Activated T-helper 2 cell treated with anti-CD3 and anti-CD28 coated beads, Interferon-gamma antibody, Interleukin-2, Interleukin-4, amounts not matched to agents 10 μg/mL and 5 μg/mL and 100 μg/mL, durations not matched to agents 14 hours and 24 hours and 36 hours (primary cell): Measurements from ENCODE around the gene TMEM154. TPM values are rescaled to one million over a fixed set of nuclear protein-coding genes. Genes with fewer than 3 reads are reported as not detected.

Source experiments
- DNase-seq: peaks from one replicate; pipeline ENCODE4 v3.0.0; 2021; ENCODE audit warnings: low spot score
- H3K27ac Mint-ChIP-seq: one replicate; pipeline ENCODE4 v1.8.0; 2021; ENCODE audit warnings: mixed read lengths
- H3K27me3 Mint-ChIP-seq: one replicate; pipeline ENCODE4 v1.8.0; 2021; ENCODE audit warnings: low read depth, mixed read lengths
- H3K36me3 Mint-ChIP-seq: one replicate; pipeline ENCODE4 v1.8.0; 2021; ENCODE audit warnings: low read depth, mixed read lengths
- H3K4me1 Mint-ChIP-seq: one replicate; pipeline ENCODE4 v1.8.0; 2021; ENCODE audit warnings: low read depth, mixed read lengths
- H3K4me3 Mint-ChIP-seq: one replicate; pipeline ENCODE4 v1.8.0; 2021; ENCODE audit warnings: low read depth, mild to moderate bottlenecking, moderate library complexity, mixed read lengths
- H3K9me3 Mint-ChIP-seq: one replicate; pipeline ENCODE4 v1.8.0; 2021; ENCODE audit warnings: mixed read lengths
- intact Hi-C: fragments of 100-400 bp; cut with micrococcal nuclease; formaldehyde crosslinking; loops from one replicate; pipeline ENCODE4 v1.15.1; 2023
- total RNA-seq: library from RNA; stranded (reverse); gene quantifications from 2 replicates; pipeline ENCODE4 v1.2.3, GENCODE V29; 2022

Gene TMEM154
- total RNA-seq, 1 donor from 2014 or later, result 10.3 TPM

GRCh38 chr4:152588869-152589268, 90.9 kb downstream of the TMEM154 start:
- Mint-ChIP-seq H3K27ac (no peak overlapping the region), H3K4me3 (no peak overlapping the region), H3K27me3 (peaks cover 9% of the 10 kb centered on the region), H3K36me3 (no peaks in the 10 kb centered on the region), H3K9me3 (no peaks in the 10 kb centered on the region), H3K4me1 (peaks cover 15% of the 10 kb centered on the region)
- DNase-seq, result no peak
- intact Hi-C loops, result no loop called here

GRCh38 chr4:152587127-152587526, 92.7 kb downstream of the TMEM154 start:
- Mint-ChIP-seq H3K27me3 (peaks cover 15% of the 10 kb centered on the region), H3K4me1 (peaks cover 15% of the 10 kb centered on the region), H3K4me3 (no peak overlapping the region), H3K27ac (no peak overlapping the region), H3K9me3 (no peaks in the 10 kb centered on the region), H3K36me3 (no peaks in the 10 kb centered on the region)
- DNase-seq, result no peak
- intact Hi-C loops, result no loop called here

- no peaks in the 10 kb centered on the region for H3K36me3 Mint-ChIP-seq
Observed at GRCh38 chr4:152586668-152587067, 93.1 kb downstream of the TMEM154 start.

GRCh38 chr4:152585023-152585441, 94.8 kb downstream of the TMEM154 start:
- H3K27ac Mint-ChIP-seq, result peak overlapping the region; percentile 67
- peaks cover 14% of the 10 kb centered on the region for H3K27me3 Mint-ChIP-seq
- no peaks in the 10 kb centered on the region for H3K9me3 Mint-ChIP-seq
- H3K4me1 Mint-ChIP-seq, result peaks cover 6% of the 10 kb centered on the region
- H3K4me3 Mint-ChIP-seq, result peak overlapping the region; percentile 54
- DNase-seq, result no peak
- intact Hi-C loops, result loop anchor here (2.0 kb wide), 1 partner anchor 48 kb away; the partner anchor contains the start of gene FBXW7
- H3K36me3 Mint-ChIP-seq, result no peaks in the 10 kb centered on the region

More at GRCh38 chr4:152586668-152587067, 93.1 kb downstream of the TMEM154 start:
- Mint-ChIP-seq H3K4me1 (peaks cover 13% of the 10 kb centered on the region), H3K27ac (no peak overlapping the region), H3K27me3 (peaks cover 15% of the 10 kb centered on the region), H3K9me3 (no peaks in the 10 kb centered on the region), H3K4me3 (no peak overlapping the region)
- intact Hi-C loops, result no loop called here
- DNase-seq, result no peak

GRCh38 chr4:152581536-152582160, 98.1 kb downstream of the TMEM154 start:
- H3K4me1 Mint-ChIP-seq, result peaks cover 8% of the 10 kb centered on the region
- peaks cover 14% of the 10 kb centered on the region for H3K27me3 Mint-ChIP-seq
- DNase-seq, result no peak
- no peak overlapping the region for H3K4me3 Mint-ChIP-seq
- intact Hi-C loops, result no loop called here
- no peaks in the 10 kb centered on the region for H3K36me3 Mint-ChIP-seq
- no peaks in the 10 kb centered on the region for H3K9me3 Mint-ChIP-seq
- no peak overlapping the region for H3K27ac Mint-ChIP-seq

GRCh38 chr4:152579916-152580315, 99.9 kb downstream of the TMEM154 start:
- no peak for DNase-seq
- H3K36me3 Mint-ChIP-seq, result no peaks in the 10 kb centered on the region
- no peaks in the 10 kb centered on the region for H3K9me3 Mint-ChIP-seq
- H3K4me3 Mint-ChIP-seq, result no peak overlapping the region
- intact Hi-C loops, result no loop called here
- no peak overlapping the region for H3K27ac Mint-ChIP-seq
- peaks cover 4% of the 10 kb centered on the region for H3K4me1 Mint-ChIP-seq
- peaks cover 19% of the 10 kb centered on the region for H3K27me3 Mint-ChIP-seq

GRCh38 chr4:152579107-152579764, 100.6 kb downstream of the TMEM154 start:
- no peak for DNase-seq
- Mint-ChIP-seq H3K27ac (no peak overlapping the region), H3K4me3 (no peak overlapping the region), H3K36me3 (no peaks in the 10 kb centered on the region), H3K9me3 (no peaks in the 10 kb centered on the region), H3K4me1 (peaks cover 2% of the 10 kb centered on the region), H3K27me3 (peaks cover 25% of the 10 kb centered on the region)
- intact Hi-C loops, result no loop called here

- no peaks in the 10 kb centered on the region for H3K36me3 Mint-ChIP-seq
- intact Hi-C loops, result no loop called here
- no peak overlapping the region for H3K27ac Mint-ChIP-seq
- H3K4me3 Mint-ChIP-seq, result no peak overlapping the region
- peaks cover 2% of the 10 kb centered on the region for H3K4me1 Mint-ChIP-seq
- no peak for DNase-seq
- H3K27me3 Mint-ChIP-seq, result peaks cover 29% of the 10 kb centered on the region
- H3K9me3 Mint-ChIP-seq, result no peaks in the 10 kb centered on the region
Observed at GRCh38 chr4:152578670-152579069, 101.1 kb downstream of the TMEM154 start.

- no peaks in the 10 kb centered on the region for H3K36me3 Mint-ChIP-seq
- no peak for DNase-seq
- peaks cover 2% of the 10 kb centered on the region for H3K4me1 Mint-ChIP-seq
- no peak overlapping the region for H3K27ac Mint-ChIP-seq
- intact Hi-C loops, result no loop called here
- H3K9me3 Mint-ChIP-seq, result no peaks in the 10 kb centered on the region
- H3K27me3 Mint-ChIP-seq, result peaks cover 29% of the 10 kb centered on the region
- H3K4me3 Mint-ChIP-seq, result no peak overlapping the region
Observed at GRCh38 chr4:152577708-152578396, 101.9 kb downstream of the TMEM154 start.

- intact Hi-C loops, result no loop called here
Observed at GRCh38 chr4:152575533-152575932, 104.3 kb downstream of the TMEM154 start.

GRCh38 chr4:152573861-152574260, 105.9 kb downstream of the TMEM154 start:
- no peak for DNase-seq
- H3K36me3 Mint-ChIP-seq, result no peaks in the 10 kb centered on the region
- no peaks in the 10 kb centered on the region for H3K9me3 Mint-ChIP-seq
- intact Hi-C loops, result no loop called here
- H3K4me3 Mint-ChIP-seq, result no peak overlapping the region
- no peaks in the 10 kb centered on the region for H3K4me1 Mint-ChIP-seq
- no peak overlapping the region for H3K27ac Mint-ChIP-seq
- peaks cover 35% of the 10 kb centered on the region for H3K27me3 Mint-ChIP-seq

More at GRCh38 chr4:152575533-152575932, 104.3 kb downstream of the TMEM154 start:
- Mint-ChIP-seq H3K9me3 (no peaks in the 10 kb centered on the region), H3K4me3 (no peak overlapping the region), H3K4me1 (peaks cover 2% of the 10 kb centered on the region), H3K27ac (no peak overlapping the region), H3K27me3 (peaks cover 35% of the 10 kb centered on the region), H3K36me3 (no peaks in the 10 kb centered on the region)
- DNase-seq, result no peak

GRCh38 chr4:152572417-152573086, 107.2 kb downstream of the TMEM154 start:
- Mint-ChIP-seq H3K4me1 (no peaks in the 10 kb centered on the region), H3K4me3 (no peak overlapping the region), H3K36me3 (no peaks in the 10 kb centered on the region), H3K27me3 (peaks cover 31% of the 10 kb centered on the region), H3K27ac (no peak overlapping the region), H3K9me3 (no peaks in the 10 kb centered on the region)
- intact Hi-C loops, result no loop called here
- no peak for DNase-seq
